Upper lobe of left lung (tissue), 4 donors: ENCODE data around the gene DSCAM.

ENCODE experiments used
- POLR2AphosphoS5 ChIP-seq, 2 donors: sonication (generic); formaldehyde crosslinking; IDR thresholded peaks; one replicate each; pipeline ENCODE4 v1.5.1; 2017; ENCODE audit warnings: antibody characterized with exemption in 2 of 2
- TF ChIP-seq, protein P1 (sequence below), 6 experiments: fragments of 450-650 bp in 4 of 6; fragments of 200-600 bp in 2 of 6; sonication (generic) in 2 of 6; IDR thresholded peaks; one replicate each; pipeline ENCODE4 v1.5.1; 2016 to 2019; ENCODE audit warnings: antibody characterized with exemption in 6 of 6

DNA sequence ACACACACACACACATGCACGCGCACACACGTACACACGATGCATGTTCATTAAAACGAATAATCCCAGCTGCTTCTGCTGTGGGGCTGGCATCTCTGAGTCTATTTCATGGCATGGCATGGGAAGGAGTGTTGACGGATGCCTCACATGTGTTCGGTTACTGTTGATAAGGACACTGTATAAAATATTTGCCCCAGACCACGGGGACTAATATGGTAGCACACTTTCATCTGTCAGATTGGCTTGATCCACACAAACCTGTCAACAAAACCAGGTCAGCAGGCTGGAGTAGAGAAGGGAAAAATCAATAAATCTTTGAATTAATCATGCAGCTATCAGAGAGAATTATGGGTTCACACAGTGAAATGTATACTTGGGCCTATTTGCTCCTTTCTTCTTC is 171.9 kb downstream of the DSCAM start:
- TF ChIP-seq, protein P1, sequence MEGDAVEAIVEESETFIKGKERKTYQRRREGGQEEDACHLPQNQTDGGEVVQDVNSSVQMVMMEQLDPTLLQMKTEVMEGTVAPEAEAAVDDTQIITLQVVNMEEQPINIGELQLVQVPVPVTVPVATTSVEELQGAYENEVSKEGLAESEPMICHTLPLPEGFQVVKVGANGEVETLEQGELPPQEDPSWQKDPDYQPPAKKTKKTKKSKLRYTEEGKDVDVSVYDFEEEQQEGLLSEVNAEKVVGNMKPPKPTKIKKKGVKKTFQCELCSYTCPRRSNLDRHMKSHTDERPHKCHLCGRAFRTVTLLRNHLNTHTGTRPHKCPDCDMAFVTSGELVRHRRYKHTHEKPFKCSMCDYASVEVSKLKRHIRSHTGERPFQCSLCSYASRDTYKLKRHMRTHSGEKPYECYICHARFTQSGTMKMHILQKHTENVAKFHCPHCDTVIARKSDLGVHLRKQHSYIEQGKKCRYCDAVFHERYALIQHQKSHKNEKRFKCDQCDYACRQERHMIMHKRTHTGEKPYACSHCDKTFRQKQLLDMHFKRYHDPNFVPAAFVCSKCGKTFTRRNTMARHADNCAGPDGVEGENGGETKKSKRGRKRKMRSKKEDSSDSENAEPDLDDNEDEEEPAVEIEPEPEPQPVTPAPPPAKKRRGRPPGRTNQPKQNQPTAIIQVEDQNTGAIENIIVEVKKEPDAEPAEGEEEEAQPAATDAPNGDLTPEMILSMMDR (IDR thresholded peaks at IDR 0.05) = no peak
- no peak for TF ChIP-seq POLR2AphosphoS5 (IDR thresholded peaks at IDR 0.05)
